A204.1 (cell line): ENCODE data around the gene ABHD13.
"Not testable (repeated sequence)": the region's sequence is repeated elsewhere in the genome, so short reads cannot be mapped to it uniquely, and the experiment has no call there.

Experiments used
- FAIRE-seq: peaks from 2 replicates; lab custom pipeline; 2012; peaks lifted over from hg19 to GRCh38; lab: Jason Lieb, UNC

The ABHD13 gene

DNA sequence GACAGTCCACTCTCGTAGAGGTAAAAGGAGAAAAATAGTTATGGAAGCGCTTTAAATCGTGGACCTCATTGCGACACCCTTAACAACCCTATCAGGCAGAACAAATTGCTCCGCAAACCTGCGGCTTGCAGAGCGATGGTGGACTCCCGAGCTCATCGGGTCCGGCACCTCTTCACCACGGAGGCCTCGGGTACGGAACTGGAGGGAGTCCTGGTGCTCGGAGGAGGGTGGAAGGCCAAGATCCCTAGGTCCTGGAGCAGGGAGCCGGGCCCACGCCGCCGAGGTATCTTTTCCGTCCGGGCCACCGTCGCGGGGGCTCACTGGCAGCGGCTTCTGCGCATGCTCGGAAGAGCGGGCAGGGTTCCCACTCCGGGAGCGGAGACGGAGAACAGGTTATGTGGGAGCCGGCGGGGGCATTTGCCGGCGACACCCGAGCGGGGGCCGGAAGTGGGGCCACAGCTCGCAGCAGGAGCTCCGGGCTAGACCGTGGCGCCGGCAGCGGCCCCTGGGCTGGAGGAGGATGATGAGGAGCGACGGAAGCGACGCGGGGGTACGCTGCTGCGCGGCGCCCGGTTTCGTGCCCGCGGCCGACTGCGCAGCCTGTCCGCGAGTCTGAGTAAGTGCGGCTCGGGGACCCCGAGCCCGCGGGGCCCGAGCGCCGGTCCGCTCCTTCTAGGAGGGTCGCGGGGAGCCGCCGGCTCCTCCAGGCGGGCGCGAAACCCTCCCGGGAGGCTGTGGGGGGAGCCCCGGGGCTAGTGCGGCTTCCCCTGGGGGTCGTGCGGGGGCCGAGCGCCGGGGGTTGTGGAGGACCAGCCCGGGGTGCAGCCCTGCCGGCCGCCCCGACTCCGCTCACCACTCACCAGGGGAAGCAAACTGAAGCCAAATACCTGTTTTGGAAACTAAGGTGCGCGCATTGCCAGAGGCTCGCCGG lies at the start of gene ABHD13:
Gene ABHD13, plus strand, starts transcription at position 349 of the 931 bp plus-strand sequence. CDS start 10,827 bp downstream, outside the sequence.
- FAIRE-seq = no peak

DNA sequence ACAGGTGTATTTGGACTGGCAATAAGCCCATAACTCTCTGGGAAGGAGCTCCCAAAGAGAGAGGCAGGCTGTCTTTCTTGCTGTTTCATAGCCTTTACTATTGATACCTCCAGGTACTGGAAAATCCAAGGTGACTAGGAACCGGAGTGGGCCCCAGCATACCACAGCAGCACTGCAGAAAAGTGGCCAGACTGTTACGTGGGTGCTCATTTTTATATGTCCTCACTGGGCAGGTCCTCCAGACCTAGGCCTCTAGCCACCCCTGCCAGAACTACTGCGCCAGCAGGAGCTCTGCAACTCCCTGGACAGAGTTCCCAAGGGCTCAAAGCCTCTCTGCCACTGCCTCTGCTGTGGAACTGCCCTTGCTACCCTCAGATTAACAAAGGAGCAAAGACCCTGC lies 49.3 kb upstream of the ABHD13 start:
- FAIRE-seq = no peak

DNA sequence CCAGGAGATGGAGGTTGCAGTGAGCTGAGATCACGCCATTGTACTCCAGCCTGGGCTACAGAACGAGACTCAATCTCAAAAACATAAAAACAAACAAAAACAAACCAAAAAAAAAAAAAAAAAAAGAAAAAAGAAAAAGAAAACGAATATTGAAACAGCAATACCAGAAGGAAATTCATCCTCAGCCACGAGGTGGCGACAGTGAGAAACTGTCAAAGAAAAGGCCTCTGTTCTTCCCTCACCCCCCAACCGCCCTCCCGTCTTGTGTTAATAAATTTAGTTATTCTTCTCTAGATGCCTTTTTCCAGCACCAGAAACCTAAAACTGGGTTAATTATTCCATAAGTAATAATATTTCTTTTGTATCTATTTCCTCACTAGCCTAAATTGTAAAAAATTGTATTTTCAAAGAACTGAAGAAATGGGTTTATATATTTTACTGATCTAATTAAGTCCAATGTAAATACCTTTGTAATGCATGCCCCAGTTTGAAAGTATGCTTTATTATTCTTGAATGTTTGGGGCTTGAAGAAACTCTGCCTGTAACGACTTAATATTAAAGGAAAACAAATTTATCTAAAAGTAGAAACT lies 41.4 kb upstream of the ABHD13 start:
- FAIRE-seq = no peak

DNA sequence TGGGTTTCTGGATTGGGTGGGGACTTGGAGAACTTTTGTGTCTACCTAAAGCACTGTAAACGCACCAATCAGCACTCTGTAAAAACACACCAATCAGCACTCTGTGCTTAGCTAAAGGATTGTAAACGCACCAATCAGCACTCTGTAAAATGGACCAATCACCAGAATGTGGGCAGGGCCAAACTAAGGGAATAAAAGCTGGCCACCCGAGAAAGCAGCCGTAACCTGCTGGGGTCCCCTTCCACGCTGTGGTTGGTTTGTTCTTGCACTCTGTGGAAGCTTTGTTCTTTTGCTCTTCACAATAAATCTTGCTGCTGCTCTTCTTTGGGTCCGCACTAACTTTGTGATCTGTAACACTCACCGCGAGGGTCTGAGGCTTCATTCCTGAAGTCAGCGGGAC lies 40.1 kb upstream of the ABHD13 start:
- no peak for FAIRE-seq

DNA sequence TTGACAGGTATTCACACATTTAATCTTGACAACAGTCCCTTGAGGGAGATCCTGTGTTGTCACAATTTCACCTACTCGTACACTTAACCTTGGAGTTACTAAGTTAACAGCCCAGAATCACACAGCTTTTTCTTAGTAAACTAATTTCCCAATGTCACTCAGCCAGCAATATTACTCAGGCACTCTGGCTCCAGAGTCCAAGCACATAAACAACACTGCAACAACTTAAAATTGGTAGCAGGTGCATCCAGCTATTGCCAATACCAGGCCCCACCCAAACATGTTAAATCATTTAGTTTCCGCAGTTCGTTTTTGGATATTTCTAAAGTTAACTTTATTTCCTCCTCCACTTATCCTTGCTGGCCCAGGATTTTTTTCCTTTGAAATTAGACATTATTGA lies 35.5 kb upstream of the ABHD13 start:
- no peak for FAIRE-seq

DNA sequence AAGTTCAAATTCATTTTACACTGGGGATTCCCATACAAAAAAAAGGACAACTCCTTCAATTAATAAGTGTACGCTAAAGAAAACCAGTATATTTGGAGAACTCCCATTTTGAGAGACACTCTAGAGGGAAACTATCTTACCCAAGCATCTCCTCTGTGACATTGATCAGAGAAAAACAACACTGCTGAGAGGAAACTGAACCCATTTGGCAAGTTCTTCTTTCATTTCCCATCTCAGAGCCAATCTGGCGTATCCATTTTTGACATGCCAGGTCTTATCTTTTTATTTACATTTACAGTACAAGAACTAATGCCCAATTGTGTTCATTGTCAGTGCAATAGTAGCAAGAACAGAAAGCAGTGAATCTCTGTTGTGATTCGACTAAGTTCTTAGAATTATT lies 33.0 kb upstream of the ABHD13 start:
- FAIRE-seq = no peak

DNA sequence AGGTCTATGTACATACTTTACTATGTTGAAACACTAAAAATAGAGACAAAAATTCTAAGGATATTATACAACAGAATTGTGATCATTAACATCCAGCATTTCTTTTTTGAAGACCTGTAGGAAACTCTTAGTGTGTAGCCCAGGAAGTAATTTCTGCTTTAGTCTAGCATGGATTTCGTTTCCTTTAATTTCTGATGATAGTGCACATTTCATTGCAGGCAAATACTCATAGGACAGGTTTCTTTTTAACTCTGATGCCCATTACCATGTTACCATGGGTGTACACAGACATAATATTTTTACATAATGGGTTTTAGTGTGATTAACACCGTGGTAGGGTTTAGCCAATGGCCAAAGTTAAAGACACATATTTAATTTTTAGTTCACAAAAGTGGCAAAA lies 29.9 kb upstream of the ABHD13 start:
- FAIRE-seq = no peak

DNA sequence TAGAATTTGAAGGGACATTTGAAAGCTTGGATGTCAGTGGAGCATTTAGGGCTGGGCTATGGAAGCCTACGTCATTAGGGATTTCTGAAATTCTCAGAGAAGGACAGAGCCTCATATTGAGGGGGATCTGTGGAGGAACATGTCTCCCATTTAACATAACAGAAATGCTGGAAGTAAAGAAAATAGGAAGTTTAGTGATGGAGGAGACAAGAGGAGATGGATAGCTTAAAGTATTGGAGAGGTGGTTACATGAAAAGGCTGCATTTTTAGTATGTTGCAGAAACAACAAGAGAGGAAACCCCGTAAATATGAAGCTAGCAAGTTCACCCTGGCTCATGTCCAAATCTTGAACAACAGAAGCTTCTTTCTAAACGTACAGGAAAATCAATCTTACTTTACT lies 27.3 kb upstream of the ABHD13 start:
- no peak for FAIRE-seq

DNA sequence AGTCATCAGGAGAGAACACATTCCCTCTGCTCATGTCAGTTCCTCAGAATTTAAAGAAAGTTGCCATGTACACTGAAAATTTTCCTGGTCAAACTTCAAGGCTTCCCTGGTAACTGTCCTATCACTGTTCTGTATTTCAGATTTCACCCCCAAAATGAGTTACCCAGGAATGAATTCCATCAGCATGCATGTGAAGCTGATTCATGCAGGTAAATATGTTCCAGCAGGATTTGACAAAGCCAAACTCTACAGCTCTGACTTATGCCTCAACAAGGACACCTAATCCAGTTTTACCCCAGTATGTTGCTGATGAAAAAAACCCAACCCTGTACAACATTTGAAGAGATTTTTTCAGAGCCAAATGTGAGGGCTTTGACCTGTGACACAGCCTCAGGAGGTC lies 24.4 kb upstream of the ABHD13 start:
- FAIRE-seq = no peak

DNA sequence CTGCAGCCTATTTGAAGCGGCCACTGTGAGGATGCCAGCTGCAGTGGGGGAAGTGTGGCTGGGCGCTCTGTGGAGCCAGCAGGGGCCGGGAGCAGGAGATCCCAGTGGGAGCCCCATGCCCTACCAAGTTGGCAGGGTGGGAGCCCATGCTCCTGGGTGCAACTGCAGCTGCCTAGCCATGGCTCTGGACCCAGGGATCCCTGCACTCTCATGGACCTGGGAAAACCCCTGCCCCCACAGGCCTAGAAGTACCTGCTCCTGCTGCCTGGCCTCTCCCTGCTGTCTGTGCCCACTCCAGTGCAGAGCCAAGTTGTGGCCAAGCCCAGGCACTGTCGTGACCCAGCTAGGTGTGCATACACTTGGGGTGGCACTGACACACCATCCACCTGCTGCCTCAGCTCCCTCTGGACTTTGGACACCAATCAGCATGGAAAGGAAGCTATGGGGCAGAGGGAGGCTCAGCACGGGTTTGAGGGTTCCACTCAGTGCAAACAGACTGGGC lies 23.7 kb upstream of the ABHD13 start:
- FAIRE-seq = no peak

DNA sequence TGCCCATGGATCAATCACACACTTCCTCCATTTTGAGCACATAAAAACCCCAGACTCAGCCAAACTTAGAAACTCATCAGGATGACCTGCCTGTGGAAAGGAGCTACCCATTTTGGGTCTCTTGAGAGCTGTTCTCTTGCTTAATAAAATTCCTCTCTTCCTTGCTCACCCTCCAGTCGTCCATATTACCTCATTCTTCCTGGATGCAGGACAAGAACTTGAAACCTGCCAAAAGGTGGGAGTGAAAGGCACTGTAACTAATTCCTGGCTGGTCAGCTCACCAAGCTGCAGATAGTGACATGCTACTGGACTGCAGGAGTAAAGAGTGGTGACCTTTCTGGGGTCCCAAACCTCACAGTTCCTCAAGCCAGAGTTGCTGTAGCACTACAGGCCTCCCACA lies 23.0 kb upstream of the ABHD13 start:
- no peak for FAIRE-seq

DNA sequence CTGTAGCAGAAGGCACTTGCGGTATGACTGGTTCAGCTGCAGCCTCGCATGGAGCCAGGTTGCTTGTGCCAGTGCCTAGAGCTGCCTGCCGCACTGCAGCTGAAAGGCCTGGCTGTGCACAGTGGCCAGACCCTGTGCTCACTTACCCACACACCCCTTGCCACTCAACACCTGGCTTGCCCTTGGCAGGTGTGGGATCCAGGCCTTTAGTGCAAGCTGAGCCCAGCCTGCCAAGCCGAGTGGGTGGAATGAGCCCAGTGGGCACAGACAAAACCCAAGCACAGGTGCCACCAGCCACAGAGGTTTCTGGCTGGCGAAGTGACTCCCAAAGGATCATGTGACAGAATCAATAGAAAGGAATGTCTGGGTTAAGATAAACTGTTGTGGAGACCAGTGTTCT lies 22.3 kb upstream of the ABHD13 start:
- no peak for FAIRE-seq

DNA sequence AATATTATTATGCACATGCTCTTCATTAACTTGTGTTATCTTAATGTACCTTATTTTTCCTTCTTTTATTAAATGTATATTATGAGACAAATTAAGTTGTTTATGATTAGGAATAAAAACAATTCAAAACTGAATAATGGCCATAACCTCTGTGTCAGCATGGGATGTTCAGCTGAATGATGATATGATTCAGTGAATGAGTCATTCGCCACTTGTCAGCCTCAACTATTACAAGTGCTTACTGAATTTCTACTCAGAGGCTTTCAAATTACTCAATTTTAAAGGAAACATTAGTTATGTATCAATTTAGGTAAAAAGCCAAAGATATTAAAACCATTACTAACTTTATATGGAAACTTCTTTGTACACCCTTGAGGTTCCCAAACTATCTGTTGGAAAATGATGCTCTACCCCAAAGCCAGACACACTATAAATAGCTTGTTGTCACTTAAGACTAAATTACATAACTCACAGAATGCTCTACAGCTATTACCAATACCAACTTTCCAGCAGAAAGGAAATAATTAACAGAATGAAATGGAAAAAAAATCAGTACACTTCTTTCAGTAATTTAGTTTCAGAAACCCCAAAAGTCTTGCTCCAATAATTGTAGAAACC lies 17.3 kb upstream of the ABHD13 start:
- FAIRE-seq = no peak

DNA sequence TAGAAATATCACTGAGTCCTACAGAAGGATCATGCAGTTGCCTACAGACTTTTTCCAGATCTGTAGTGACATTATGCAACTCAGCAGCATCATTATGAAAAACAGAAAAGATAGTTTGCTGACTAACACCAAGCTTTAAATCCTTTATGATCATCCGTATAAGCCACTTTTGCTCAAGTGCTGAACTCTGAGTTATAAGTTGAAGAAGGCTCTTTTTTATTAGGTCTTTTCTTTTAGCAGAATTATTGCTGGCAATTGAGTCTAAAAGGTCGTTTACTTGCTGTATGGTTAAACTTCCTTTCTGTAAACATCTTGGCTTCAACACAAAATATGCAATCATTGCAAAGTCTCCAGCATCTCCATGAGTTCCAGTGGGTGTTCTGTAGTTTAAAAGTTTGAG lies 7.6 kb upstream of the ABHD13 start:
- no peak for FAIRE-seq

DNA sequence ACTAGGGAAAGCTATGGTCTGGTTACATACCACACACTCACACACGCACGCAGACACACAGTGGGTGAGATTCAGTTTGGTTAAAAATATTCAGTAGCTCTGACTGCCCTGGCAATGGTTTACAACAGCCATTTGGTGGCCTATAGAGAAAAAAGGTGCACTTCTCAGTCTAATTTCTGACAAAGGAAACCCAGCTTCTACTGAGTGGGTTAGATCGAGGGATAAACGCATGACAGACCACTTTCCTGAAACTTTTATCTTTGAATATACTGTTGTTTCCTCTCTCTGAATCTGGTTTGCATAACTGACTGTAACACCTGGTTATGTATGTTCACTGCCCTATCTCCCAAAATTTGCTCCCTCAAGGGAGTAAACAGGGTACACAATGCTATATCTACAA lies 5.3 kb upstream of the ABHD13 start:
- FAIRE-seq = no peak

DNA sequence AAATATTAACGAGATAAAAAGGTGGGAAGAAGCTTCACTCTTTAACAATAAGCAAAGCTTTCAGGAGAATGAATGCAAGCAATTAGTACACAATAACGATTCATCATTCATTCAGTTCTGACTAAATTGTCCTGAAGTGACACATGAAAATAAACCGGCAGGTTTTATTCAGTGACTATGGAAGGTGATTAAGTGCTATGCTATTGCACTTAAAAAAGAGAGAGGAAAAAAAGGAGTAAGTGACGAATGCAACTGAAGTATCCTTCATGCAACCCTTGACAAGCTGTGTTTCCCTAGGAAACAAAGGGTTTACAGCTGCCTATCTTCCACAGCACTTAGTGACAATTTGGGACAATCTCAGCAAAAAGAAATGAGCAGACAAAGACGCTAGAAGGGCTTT lies 4.2 kb upstream of the ABHD13 start:
- FAIRE-seq = no peak

DNA sequence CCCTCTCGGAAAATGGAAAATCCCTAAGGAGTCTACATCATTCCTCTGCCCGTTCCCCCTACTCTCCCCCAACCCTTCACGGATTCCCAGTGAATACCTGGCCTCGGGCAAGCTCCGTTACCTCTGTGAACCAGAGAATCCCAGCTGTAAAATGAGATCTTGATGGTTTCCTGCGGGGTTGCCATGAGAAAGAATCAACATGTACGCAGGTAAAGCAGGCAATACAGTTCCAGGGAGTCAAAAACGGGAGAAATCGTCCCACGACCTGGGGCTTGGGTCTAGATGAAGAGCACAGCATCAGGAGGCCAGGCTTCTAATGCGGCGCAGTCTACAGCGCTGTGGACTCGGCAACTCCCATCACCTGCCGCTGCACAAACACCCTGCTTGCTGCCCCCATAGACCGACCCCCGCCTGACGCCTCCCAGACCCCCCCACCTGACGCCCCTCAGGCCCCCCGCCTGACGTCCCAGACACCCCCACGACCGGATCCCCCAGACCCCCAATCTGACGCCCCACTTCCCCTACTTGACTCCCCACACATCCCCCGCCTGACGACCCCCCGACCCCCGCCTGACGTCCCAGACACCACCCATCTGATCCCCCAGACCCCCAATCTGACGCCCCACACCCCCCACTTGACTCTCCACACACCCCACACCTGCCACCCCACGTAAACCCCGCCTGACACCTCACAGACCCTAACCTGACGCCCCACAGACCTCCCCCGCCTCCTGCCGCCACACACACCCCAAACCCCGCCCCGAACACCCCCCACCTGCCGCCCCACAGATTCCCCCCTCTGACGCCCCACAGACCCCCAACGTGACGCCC lies 3.5 kb upstream of the ABHD13 start:
- FAIRE-seq = no peak

DNA sequence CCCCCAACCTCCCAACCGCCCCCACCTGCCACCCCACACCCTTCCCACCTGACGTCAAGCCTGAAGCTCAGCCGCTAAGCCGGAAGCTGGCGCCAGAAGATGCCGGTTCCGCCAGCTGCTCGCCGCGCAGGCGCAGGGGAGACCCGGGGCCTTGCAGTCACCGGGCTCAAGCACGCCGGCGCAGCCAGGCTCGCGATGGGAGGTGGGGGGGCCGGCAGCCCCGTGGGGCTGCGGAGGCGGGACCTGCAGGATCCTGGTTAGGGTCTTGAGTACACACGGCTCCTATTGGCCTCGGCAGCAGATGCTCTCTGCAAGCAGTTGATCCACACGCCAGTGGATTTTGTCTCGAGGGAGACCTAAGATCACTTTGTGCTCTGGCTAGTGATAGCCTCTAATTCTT lies 2.8 kb upstream of the ABHD13 start, which contains the start of gene LIG4:
Gene LIG4, minus strand, starts transcription at position 101 of the 400 bp plus-strand sequence. CDS start 4,268 bp downstream, outside the sequence.
- FAIRE-seq = no peak

DNA sequence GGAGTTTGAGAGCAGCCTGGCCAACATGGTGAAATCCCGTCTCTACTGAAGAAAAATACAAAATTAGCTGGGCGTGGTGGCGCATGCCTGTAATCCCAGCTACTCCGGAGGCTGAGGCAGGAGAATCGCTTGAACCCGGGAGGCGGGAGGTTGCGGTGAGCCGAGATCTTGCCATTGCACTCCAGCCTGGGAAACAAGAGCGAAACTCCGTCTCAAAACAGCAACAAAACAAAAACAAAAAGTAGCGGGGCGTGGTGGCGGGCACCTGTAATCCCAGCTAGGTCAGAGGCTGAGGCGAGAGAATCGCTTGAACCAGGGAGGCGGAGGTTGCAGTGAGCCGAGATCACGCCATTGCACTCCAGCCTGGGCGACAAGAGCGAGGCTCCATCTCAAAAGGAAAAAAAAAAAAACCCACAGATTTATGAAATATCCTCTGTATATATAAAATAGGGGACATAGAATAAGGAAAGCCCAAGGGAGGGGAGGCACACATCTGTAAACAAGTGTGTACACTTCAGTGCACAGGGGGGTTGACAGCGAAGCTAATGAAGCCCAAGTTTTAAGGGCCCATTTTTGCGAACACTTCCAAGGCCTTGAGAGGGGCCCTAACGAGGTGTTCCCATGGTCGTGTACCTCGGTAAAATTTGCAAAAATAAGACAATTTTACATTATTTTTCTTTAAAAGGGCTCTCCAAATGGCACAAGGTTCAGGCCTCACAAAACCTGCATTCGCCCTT lies 717 bp upstream of the ABHD13 start:
- not testable (repeated sequence) for FAIRE-seq

DNA sequence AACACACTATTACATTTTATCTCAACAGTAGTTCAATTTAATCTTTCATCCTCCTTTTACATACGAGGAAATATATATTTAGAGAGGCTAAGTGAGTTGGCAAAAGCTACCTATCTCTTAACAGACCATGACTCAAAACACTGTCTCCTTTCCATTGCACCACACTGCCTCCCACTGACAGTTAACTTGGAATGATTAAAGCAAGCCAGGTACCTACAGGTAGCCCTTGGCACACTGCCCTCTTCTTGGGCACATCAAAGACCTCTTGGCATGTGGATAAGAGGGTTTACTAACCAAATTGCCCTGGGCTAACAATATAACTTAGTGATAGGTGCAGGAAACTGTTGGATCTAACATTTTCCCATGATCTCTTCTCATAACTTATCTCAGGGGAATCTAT lies 1.8 kb downstream of the ABHD13 start:
- FAIRE-seq = no peak

DNA sequence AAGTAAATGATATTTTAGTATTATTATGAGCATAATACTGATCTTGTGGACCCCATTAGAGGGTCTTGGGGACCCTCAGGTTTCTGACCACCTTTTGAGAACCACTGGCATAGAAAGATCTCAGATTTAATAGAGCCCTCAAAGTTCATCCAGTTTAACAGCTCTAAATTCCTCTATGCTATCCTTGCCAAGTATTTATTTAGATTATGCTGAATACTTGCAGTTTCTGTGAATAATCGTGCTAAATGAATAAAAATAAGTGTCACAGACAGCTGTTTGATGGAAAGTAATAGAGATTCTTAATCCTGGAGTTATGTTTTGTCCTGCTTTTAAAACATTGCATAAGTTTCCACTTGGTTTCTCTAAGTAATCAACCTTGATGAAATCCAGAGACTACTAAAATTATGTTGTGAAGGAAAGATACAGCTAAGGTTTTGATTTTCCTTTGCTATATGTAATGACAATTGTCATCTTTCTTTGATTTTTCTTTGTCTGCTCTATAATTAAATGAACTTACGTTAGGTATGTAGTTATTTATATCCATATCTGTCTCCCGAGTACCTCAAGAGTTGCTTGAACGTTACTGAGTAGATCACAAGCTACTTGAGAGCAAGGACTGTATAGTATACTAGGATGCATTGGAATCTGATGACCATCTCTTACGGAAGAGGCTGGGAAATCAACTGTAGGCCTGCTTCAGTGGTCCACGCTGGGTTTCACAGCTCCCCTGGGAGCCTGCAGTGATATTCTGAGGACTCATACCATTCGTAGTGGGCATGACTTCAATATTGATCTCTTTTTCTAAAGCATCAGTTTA lies 5.7 kb downstream of the ABHD13 start:
- no peak for FAIRE-seq
